K562 (cell line): ENCODE data around the gene PTPRU.

Source experiments
- BRCA1 ChIP-seq, 2 experiments: fragments of 450-650 bp in 1 of 2; sonication (generic) in 1 of 2; formaldehyde crosslinking in 1 of 2; IDR thresholded peaks; 2 replicates each; pipeline versions ENCODE4 v1.5.0 to v1.6.1; 2017 to 2020; ENCODE audit warnings: mild to moderate bottlenecking in 1 of 2, missing genetic modification reagents in 1 of 2
- CBX3 ChIP-seq, 2 experiments: IDR thresholded peaks; 1 replicate in 1 of 2; 2 replicates in 1 of 2; pipeline ENCODE4 v1.6.1; 2012; ENCODE audit warnings: inconsistent platforms in 2 of 2, low read length in 2 of 2, borderline replicate concordance in 1 of 2, control low read depth in 1 of 2
- HNRNPLL ChIP-seq: fragments of 200-400 bp; formaldehyde crosslinking; IDR thresholded peaks from 2 replicates; pipeline ENCODE4 v1.6.1; 2017; ENCODE audit warnings: low read length, low read depth, mild to moderate bottlenecking; ENCODE audit not compliant: poor library complexity, severe bottlenecking
- PKNOX1 ChIP-seq: fragments of 450-650 bp; IDR thresholded peaks from 2 replicates; pipeline ENCODE4 v1.6.1; 2016
- TF ChIP-seq, protein P1 (sequence below): fragments of 250-450 bp; sonication (Bioruptor Pico); IDR thresholded peaks from 2 replicates; pipeline ENCODE4 v1.8.0; 2021; ENCODE audit warnings: moderate library complexity, mild to moderate bottlenecking, inconsistent platforms

DNA sequence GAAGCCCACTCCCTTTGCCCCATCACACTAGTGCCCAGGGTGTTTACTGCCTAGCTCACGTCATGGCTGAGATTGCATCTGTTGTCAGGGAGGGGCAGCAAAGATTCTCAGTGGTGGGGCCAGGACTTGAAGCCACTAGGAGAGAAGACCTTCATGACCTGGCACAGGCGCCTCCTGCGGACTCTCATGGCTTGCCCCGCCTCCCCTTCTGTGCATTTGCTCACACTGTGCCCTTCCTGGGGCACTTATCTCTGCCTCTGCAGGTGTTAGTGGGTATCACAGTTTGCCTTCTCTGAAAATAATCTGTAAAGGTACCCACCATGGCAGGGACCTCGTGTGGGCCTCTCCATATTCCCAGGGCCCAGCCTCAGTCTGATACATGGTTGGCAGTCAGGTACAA, 20.1 kb downstream of the PTPRU start:
- no peak for TF ChIP-seq BRCA1 (IDR thresholded peaks at IDR 0.05)
- TF ChIP-seq BRCA1 (CRISPR knock-in tag; IDR thresholded peaks at IDR 0.05) = no peak
- no peak for TF ChIP-seq HNRNPLL
- TF ChIP-seq PKNOX1 = no peak
- no peak for TF ChIP-seq CBX3 (IDR thresholded peaks at IDR 0.05; ENCODE audit: borderline replicate concordance in 1 of 2, low read length in 2 of 2)
- TF ChIP-seq, protein P1, sequence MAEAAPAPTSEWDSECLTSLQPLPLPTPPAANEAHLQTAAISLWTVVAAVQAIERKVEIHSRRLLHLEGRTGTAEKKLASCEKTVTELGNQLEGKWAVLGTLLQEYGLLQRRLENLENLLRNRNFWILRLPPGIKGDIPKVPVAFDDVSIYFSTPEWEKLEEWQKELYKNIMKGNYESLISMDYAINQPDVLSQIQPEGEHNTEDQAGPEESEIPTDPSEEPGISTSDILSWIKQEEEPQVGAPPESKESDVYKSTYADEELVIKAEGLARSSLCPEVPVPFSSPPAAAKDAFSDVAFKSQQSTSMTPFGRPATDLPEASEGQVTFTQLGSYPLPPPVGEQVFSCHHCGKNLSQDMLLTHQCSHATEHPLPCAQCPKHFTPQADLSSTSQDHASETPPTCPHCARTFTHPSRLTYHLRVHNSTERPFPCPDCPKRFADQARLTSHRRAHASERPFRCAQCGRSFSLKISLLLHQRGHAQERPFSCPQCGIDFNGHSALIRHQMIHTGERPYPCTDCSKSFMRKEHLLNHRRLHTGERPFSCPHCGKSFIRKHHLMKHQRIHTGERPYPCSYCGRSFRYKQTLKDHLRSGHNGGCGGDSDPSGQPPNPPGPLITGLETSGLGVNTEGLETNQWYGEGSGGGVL = no peak
